ENCODE measurements around the gene DDHD1. TPM values are rescaled to one million over a fixed set of nuclear protein-coding genes. Genes with fewer than 3 reads are reported as not detected.

DDHD1 gene
- total RNA-seq, 2 experiments from 2014 or later, result 42.5 to 44.5 TPM

- H3K4me3 Mint-ChIP-seq, result no peak overlapping the region
- Histone ChIP-seq H3K27me3 (ENCODE audit: control insufficient read depth in 1 of 2, insufficient read depth in 2 of 2, low read length in 2 of 2) (no peaks in the 10 kb centered on the region), H3K36me3 (ENCODE audit: insufficient read depth, low read length) (no peaks in the 10 kb centered on the region), H3K9me3 (ENCODE audit: control insufficient read depth in 1 of 2, insufficient read depth in 1 of 2, low read length in 2 of 2) (no peaks in the 10 kb centered on the region), H3K4me3 (ENCODE audit: low read length) (no peak overlapping the region), H3K27ac (ENCODE audit: low read depth in 1 of 2, low read length in 2 of 2) (no peak overlapping the region), H3K4me1 (ENCODE audit: insufficient read depth, low read length) (no peaks in the 10 kb centered on the region)
- no peaks in the 10 kb centered on the region for H3K4me1 Mint-ChIP-seq (ENCODE audit: low read depth)
- DNase-seq (no peak), ATAC-seq (ENCODE audit: poor library complexity) (no peak)
- CTCF ChIA-PET, result no interaction called here
- intact Hi-C loops (cut with DNase I, micrococcal nuclease), result no loop called here
- H3K36me3 Mint-ChIP-seq (ENCODE audit: low read depth), result no peaks in the 10 kb centered on the region
- H3K27ac Mint-ChIP-seq, result no peak overlapping the region
- peaks cover 13% of the 10 kb centered on the region for H3K27me3 Mint-ChIP-seq
- no peak for TF ChIP-seq CTCF (IDR thresholded peaks at IDR 0.05)
- POLR2A ChIA-PET, result no interaction called here
- no peaks in the 10 kb centered on the region for H3K9me3 Mint-ChIP-seq
These were observed 133.7 kb downstream of the DDHD1 start for GRCh38 chr14:53019406-53019805.

GRCh38 chr14:53017837-53018236, 135.3 kb downstream of the DDHD1 start:
- Mint-ChIP-seq H3K27me3 (peaks cover 24% of the 10 kb centered on the region), H3K9me3 (no peaks in the 10 kb centered on the region), H3K4me1 (ENCODE audit: low read depth) (no peaks in the 10 kb centered on the region), H3K27ac (no peak overlapping the region), H3K4me3 (no peak overlapping the region), H3K36me3 (ENCODE audit: low read depth) (no peaks in the 10 kb centered on the region)
- no peaks in the 10 kb centered on the region for H3K27me3 ChIP-seq (ENCODE audit: control insufficient read depth in 1 of 2, insufficient read depth in 2 of 2, low read length in 2 of 2)
- no peak overlapping the region for H3K27ac ChIP-seq (ENCODE audit: low read depth in 1 of 2, low read length in 2 of 2)
- TF ChIP-seq CTCF (IDR thresholded peaks at IDR 0.05), result no peak
- intact Hi-C loops (cut with DNase I, micrococcal nuclease), result no loop called here
- ChIA-PET POLR2A (no interaction called here), CTCF (no interaction called here)
- no peaks in the 10 kb centered on the region for H3K9me3 ChIP-seq (ENCODE audit: control insufficient read depth in 1 of 2, insufficient read depth in 1 of 2, low read length in 2 of 2)
- no peak for DNase-seq
- ATAC-seq (ENCODE audit: poor library complexity), result no peak
- no peaks in the 10 kb centered on the region for H3K4me1 ChIP-seq (ENCODE audit: insufficient read depth, low read length)
- H3K4me3 ChIP-seq (ENCODE audit: low read length), result no peak overlapping the region
- H3K36me3 ChIP-seq (ENCODE audit: insufficient read depth, low read length), result no peaks in the 10 kb centered on the region

- no peak for TF ChIP-seq CTCF (IDR thresholded peaks at IDR 0.05)
- intact Hi-C loops (cut with DNase I, micrococcal nuclease), result no loop called here
- no peak for DNase-seq
- H3K4me1 Mint-ChIP-seq (ENCODE audit: low read depth), result no peaks in the 10 kb centered on the region
- no peaks in the 10 kb centered on the region for H3K36me3 Mint-ChIP-seq (ENCODE audit: low read depth)
- Histone ChIP-seq H3K36me3 (ENCODE audit: insufficient read depth, low read length) (no peaks in the 10 kb centered on the region), H3K4me1 (ENCODE audit: insufficient read depth, low read length) (no peaks in the 10 kb centered on the region), H3K4me3 (ENCODE audit: low read length) (no peak overlapping the region), H3K9me3 (ENCODE audit: control insufficient read depth in 1 of 2, insufficient read depth in 1 of 2, low read length in 2 of 2) (no peaks in the 10 kb centered on the region), H3K27ac (ENCODE audit: low read depth in 1 of 2, low read length in 2 of 2) (no peak overlapping the region), H3K27me3 (ENCODE audit: control insufficient read depth in 1 of 2, insufficient read depth in 2 of 2, low read length in 2 of 2) (no peaks in the 10 kb centered on the region)
- ChIA-PET POLR2A (no interaction called here), CTCF (no interaction called here)
- no peak for ATAC-seq (ENCODE audit: poor library complexity)
- H3K27me3 Mint-ChIP-seq, result peaks cover 24% of the 10 kb centered on the region
- H3K9me3 Mint-ChIP-seq, result no peaks in the 10 kb centered on the region
- H3K4me3 Mint-ChIP-seq, result no peak overlapping the region
- H3K27ac Mint-ChIP-seq, result no peak overlapping the region
These were observed 136.2 kb downstream of the DDHD1 start for GRCh38 chr14:53016919-53017318.
